HepG2 (cell line): Measurements from ENCODE around the gene SLC16A3. TPM values are rescaled to one million over a fixed set of nuclear protein-coding genes. Genes with fewer than 3 reads are reported as not detected.

Experiments
- ATAD3A ChIP-seq: sonication (generic); formaldehyde crosslinking; IDR thresholded peaks from 2 replicates; pipeline ENCODE4 v1.4.0; 2020; ENCODE audit warnings: missing genetic modification reagents
- BRD4 ChIP-seq: sonication (generic); formaldehyde crosslinking; IDR thresholded peaks from 2 replicates; pipeline ENCODE4 v1.4.0; 2020; ENCODE audit warnings: missing genetic modification reagents
- HNRNPH1 ChIP-seq: fragments of 200-400 bp; formaldehyde crosslinking; optimal IDR thresholded peaks from 2 replicates; pipeline ENCODE3; 2017; ENCODE audit warnings: mild to moderate bottlenecking, low read depth, low read length
- HOMEZ ChIP-seq: IDR thresholded peaks from 2 replicates; pipeline ENCODE4 v1.6.1; 2016; ENCODE audit warnings: low read depth
- IRX3 ChIP-seq: sonication (generic); formaldehyde crosslinking; IDR thresholded peaks from 2 replicates; pipeline ENCODE4 v1.8.1; 2023; ENCODE audit warnings: mild to moderate bottlenecking, low read depth, missing genetic modification reagents, borderline replicate concordance
- MTF2 ChIP-seq: sonication (generic); formaldehyde crosslinking; IDR thresholded peaks from 2 replicates; pipeline ENCODE4 v1.5.0; 2020; ENCODE audit warnings: missing genetic modification reagents, borderline replicate concordance
- SRSF1 ChIP-seq: fragments of 200-400 bp; formaldehyde crosslinking; optimal IDR thresholded peaks from 2 replicates; pipeline ENCODE3; 2017; ENCODE audit warnings: mild to moderate bottlenecking, low read depth, low read length, moderate library complexity
- SSRP1 ChIP-seq: IDR thresholded peaks from 2 replicates; pipeline ENCODE4 v1.6.1; 2016; ENCODE audit warnings: control low read depth
- TAF15 ChIP-seq: fragments of 200-400 bp; formaldehyde crosslinking; IDR thresholded peaks from one replicate; pipeline ENCODE4 v1.6.1; 2018; ENCODE audit warnings: mild to moderate bottlenecking, low read depth, low read length; ENCODE audit not compliant: poor library complexity, severe bottlenecking
- THAP8 ChIP-seq: sonication (generic); formaldehyde crosslinking; IDR thresholded peaks from 2 replicates; pipeline ENCODE4 v1.5.1; 2020; ENCODE audit warnings: missing genetic modification reagents, mild to moderate bottlenecking, borderline replicate concordance
- WIZ ChIP-seq: sonication (generic); formaldehyde crosslinking; IDR thresholded peaks from 2 replicates; pipeline ENCODE4 v1.5.1; 2020; ENCODE audit warnings: mild to moderate bottlenecking, missing genetic modification reagents
- ZBED4 ChIP-seq: sonication (generic); formaldehyde crosslinking; IDR thresholded peaks from 2 replicates; pipeline ENCODE4 v1.4.0; 2020; ENCODE audit warnings: missing genetic modification reagents, borderline replicate concordance
- ZBTB7B ChIP-seq: sonication (generic); formaldehyde crosslinking; IDR thresholded peaks from 2 replicates; pipeline ENCODE4 v1.4.0; 2020; ENCODE audit warnings: missing genetic modification reagents
- ZHX1 ChIP-seq: sonication (generic); formaldehyde crosslinking; IDR thresholded peaks from 2 replicates; pipeline ENCODE4 v1.8.1; 2022; ENCODE audit warnings: low read depth, mild to moderate bottlenecking, missing genetic modification reagents
- ZIK1 ChIP-seq: sonication (generic); formaldehyde crosslinking; IDR thresholded peaks from 2 replicates; pipeline ENCODE4 v1.5.0; 2020; ENCODE audit warnings: mild to moderate bottlenecking, low read depth, missing genetic modification reagents, borderline replicate concordance
- ZNF256 ChIP-seq: sonication (generic); formaldehyde crosslinking; conservative IDR thresholded peaks from 2 replicates; pipeline ENCODE4 v1.4.0; 2020; ENCODE audit warnings: missing genetic modification reagents
- ZNF335 ChIP-seq: sonication (generic); formaldehyde crosslinking; IDR thresholded peaks from 2 replicates; pipeline ENCODE4 v1.4.0; 2020; ENCODE audit warnings: missing genetic modification reagents
- ZNF768 ChIP-seq: sonication (generic); formaldehyde crosslinking; IDR thresholded peaks from 2 replicates; pipeline ENCODE4 v1.4.0; 2020; ENCODE audit warnings: missing genetic modification reagents
- polyA plus RNA-seq, 8 experiments: library from polyadenylated mRNA; depleted of rRNA in 3 of 8; stranded (reverse) in 7 of 8; unstranded in 1 of 8; fragments of >200 nt; fragmentation: Illumina TruSeq in 4 of 8; extraction: Trizol in 4 of 8; gene quantifications; 2 replicates each; pipeline versions ENCODE4 v1.2.1 to v1.2.3, GENCODE V29; 2011 to 2016; ENCODE audit warnings: low read depth in 4 of 8, missing spikeins in 1 of 8, mixed read lengths in 1 of 8; ENCODE audit not compliant: insufficient read depth in 1 of 8
- total RNA-seq, 5 experiments: library from RNA; depleted of rRNA; stranded (reverse); fragments of >200 nt; fragmentation: Illumina TruSeq; extraction: Trizol; gene quantifications; 2 replicates each; pipeline ENCODE4 v1.2.3, GENCODE V29; 2016; ENCODE audit warnings: low read depth in 1 of 5

The SLC16A3 gene
- total and polyA plus RNA-seq, 2 of the 13 experiments (the other 11 are each of a cell fraction or from before 2014, with no cell fraction given) = 242 to 349 TPM

GRCh38 chr17:82239401-82239925 is 10.6 kb downstream of the SLC16A3 start (continued):
- no peak for TF ChIP-seq ZBTB7B (CRISPR knock-in tag)
- TF ChIP-seq ZIK1 (CRISPR knock-in tag) = no peak
- TF ChIP-seq ZNF256 (CRISPR knock-in tag) = no peak
- 0 out of 2 replicates have a peak, but pooled peaks have one; percentile 3 for TF ChIP-seq ZBED4 (CRISPR knock-in tag)
- no peak for TF ChIP-seq WIZ (CRISPR knock-in tag)
- TF ChIP-seq HOMEZ = no peak
- peak; percentile 46; the same call in 1 of the 2 replicates for TF ChIP-seq ZHX1 (CRISPR knock-in tag)
- TF ChIP-seq SRSF1 = peak; percentile 6
- TF ChIP-seq SSRP1 (CRISPR knock-in tag) = peak; percentile 60; the same call in 1 of the 2 replicates
- TF ChIP-seq ZNF768 (CRISPR knock-in tag) = 0 out of 2 replicates have a peak, but pooled peaks have one; percentile 9
- TF ChIP-seq ATAD3A (CRISPR knock-in tag) = no peak
- TF ChIP-seq MTF2 (CRISPR knock-in tag) = no peak
- TF ChIP-seq BRD4 (CRISPR knock-in tag) = no peak
- TF ChIP-seq HNRNPH1 = no peak
- no peak for TF ChIP-seq IRX3
- TF ChIP-seq THAP8 (CRISPR knock-in tag) = no peak
- TF ChIP-seq TAF15 = no peak
- peak; percentile 9; the same call in 1 of the 2 replicates for TF ChIP-seq ZNF335 (CRISPR knock-in tag)
